OCI-LY7 (cell line): ENCODE results near the gene SLC16A8. TPM values are rescaled to one million over a fixed set of nuclear protein-coding genes. Genes with fewer than 3 reads are reported as not detected.

Experiments
- BruUV-seq: library from RNA; stranded (reverse); fragments of 400-500 nt; replicated peaks from 2 replicates; lab custom pipeline; 2021; lab: Mats Ljungman, UMichigan
- CTCF ChIA-PET: fragments of 300-600 bp; sonication (Branson Sonifier 250); formaldehyde crosslinking; loops from one replicate; lab custom pipeline; 2022; ENCODE audit warnings: antibody characterized with exemption; ENCODE audit not compliant: unreplicated experiment; lab: Charles Lee
- POLR2A ChIA-PET: fragments of 300-600 bp; sonication (Branson Sonifier 250); formaldehyde crosslinking; loops from one replicate; lab custom pipeline; 2022; ENCODE audit warnings: antibody characterized with exemption; lab: Charles Lee
- DNase-seq: peaks from one replicate; pipeline ENCODE4 v3.0.0-alpha.2; 2015; ENCODE audit warnings: low spot score
- H2AFZ ChIP-seq: fragments of 200-600 bp; sonication (generic), shearing (Covaris generic); 2 replicates; pipeline ENCODE4 v1.6.1; 2014; ENCODE audit warnings: mild to moderate bottlenecking, antibody characterized with exemption, low read length, moderate library complexity
- H3K27ac ChIP-seq: fragments of 200-600 bp; sonication (generic); 2 replicates; pipeline ENCODE4 v1.5.1; 2014; ENCODE audit warnings: mixed run types, low read depth, mild to moderate bottlenecking, moderate library complexity, low read length, inconsistent platforms; ENCODE audit not compliant: poor library complexity, severe bottlenecking
- H3K36me3 ChIP-seq: fragments of 200-600 bp; sonication (generic); 2 replicates; pipeline ENCODE4 v1.6.1; 2014; ENCODE audit warnings: mild to moderate bottlenecking, antibody characterized with exemption, low read length, moderate library complexity, mixed read lengths; ENCODE audit not compliant: insufficient read depth
- H3K4me1 ChIP-seq: fragments of 200-600 bp; sonication (generic); 2 replicates; pipeline ENCODE4 v1.5.1; 2014; ENCODE audit warnings: mild to moderate bottlenecking, low read length; ENCODE audit not compliant: insufficient read depth, poor library complexity, severe bottlenecking
- H3K4me2 ChIP-seq: fragments of 200-600 bp; sonication (generic); 2 replicates; pipeline ENCODE4 v1.6.1; 2014; ENCODE audit warnings: mild to moderate bottlenecking, low read length
- H3K4me3 ChIP-seq: fragments of 200-600 bp; sonication (generic); 2 replicates; pipeline ENCODE4 v1.5.1; 2014; ENCODE audit warnings: mild to moderate bottlenecking, low read depth, low read length; ENCODE audit not compliant: poor library complexity, severe bottlenecking
- H3K79me2 ChIP-seq: fragments of 200-600 bp; sonication (generic); 2 replicates; pipeline ENCODE4 v1.6.1; 2016; ENCODE audit warnings: low read depth, mild to moderate bottlenecking, low read length, moderate library complexity, mixed read lengths; ENCODE audit not compliant: insufficient read depth
- H3K9me2 ChIP-seq: fragments of 200-600 bp; sonication (generic); 2 replicates; pipeline ENCODE4 v1.6.1; 2016; ENCODE audit warnings: mild to moderate bottlenecking, low read length, mixed read lengths; ENCODE audit not compliant: insufficient read depth
- H3K9me3 ChIP-seq: fragments of 200-600 bp; sonication (generic); 2 replicates; pipeline ENCODE4 v1.6.1; 2014; ENCODE audit warnings: mild to moderate bottlenecking, mixed run types, low read length, mixed read lengths
- H4K20me1 ChIP-seq: fragments of 200-600 bp; sonication (generic); 2 replicates; pipeline ENCODE4 v1.6.1; 2014; ENCODE audit warnings: mild to moderate bottlenecking, antibody characterized with exemption, low read length, moderate library complexity, mixed read lengths; ENCODE audit not compliant: insufficient read depth
- EZH2phosphoT487 ChIP-seq: fragments of 200-600 bp; sonication (generic); IDR thresholded peaks from 2 replicates; pipeline ENCODE4 v1.6.1; 2018; ENCODE audit warnings: low read depth, borderline replicate concordance, mild to moderate bottlenecking, mixed run types, antibody characterized with exemption, low read length, moderate library complexity, mixed read lengths
- intact Hi-C: fragments of 100-400 bp; cut with micrococcal nuclease; formaldehyde crosslinking; loops from one replicate; pipeline ENCODE4 v1.10.0; 2022; ENCODE audit not compliant: unreplicated experiment
- total RNA-seq, 2 experiments: library from RNA; depleted of rRNA in 1 of 2; stranded (reverse); fragments of >200 nt in 1 of 2; shearing (Covaris generic) in 1 of 2; gene quantifications; 2 replicates each; pipeline ENCODE4 v1.2.3, GENCODE V29; 2014 to 2022
- TF ChIP-seq, protein P1 (sequence below): fragments of 200-600 bp; sonication (generic); conservative IDR thresholded peaks from 2 replicates; pipeline ENCODE4 v1.5.1; 2014; ENCODE audit warnings: mild to moderate bottlenecking, antibody characterized with exemption, low read length, moderate library complexity, mixed read lengths

SLC16A8 gene
- total RNA-seq, 2 experiments from 2014 or later: not detected

DNA sequence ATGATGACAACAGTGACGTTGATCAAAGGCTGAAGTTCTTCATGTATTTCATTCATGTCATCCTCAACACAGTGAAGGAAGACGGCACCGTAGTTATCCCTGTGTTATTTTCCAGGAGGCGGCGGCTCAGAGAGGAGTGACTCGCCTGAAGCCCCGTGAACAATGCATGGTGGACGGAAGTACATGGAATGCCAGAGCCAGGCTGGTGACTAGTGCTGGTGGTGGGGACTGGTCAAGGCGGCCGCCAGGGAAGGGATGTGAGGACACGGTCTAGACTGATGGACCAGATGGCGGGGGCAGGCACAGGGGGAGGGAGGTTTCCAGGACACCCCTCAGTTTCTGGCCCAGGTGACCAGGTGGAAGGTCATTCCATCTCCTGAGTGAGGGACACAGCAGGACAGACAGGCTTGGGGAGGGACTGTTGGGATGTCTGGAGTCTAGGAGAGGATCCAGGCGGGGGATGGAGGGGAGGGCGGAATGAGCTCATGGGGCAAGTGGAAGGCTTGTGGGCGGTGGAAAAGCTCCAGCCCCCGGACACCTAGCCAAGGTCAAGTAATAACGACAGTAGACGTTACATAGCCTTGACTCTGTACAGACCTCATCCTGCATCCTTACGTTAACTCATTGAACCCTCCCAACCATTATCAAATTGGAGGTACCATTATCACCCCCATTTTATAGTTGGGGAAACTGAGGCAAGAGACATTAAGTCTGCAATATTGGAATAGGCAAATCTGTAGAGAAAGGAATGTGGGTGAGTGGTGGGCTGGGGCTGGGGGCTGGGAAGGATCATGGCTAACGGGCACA, 42.8 kb downstream of the SLC16A8 start:
- Histone ChIP-seq H3K4me3 (no peak overlapping the region), H3K36me3 (no peaks in the 10 kb centered on the region), H3K27ac (no peak overlapping the region), H3K79me2 (no peaks in the 10 kb centered on the region), H3K9me3 (no peaks in the 10 kb centered on the region), H3K9me2 (no peaks in the 10 kb centered on the region), H3K4me1 (no peaks in the 10 kb centered on the region), H2AFZ (no peak overlapping the region), H3K4me2 (no peak overlapping the region), H4K20me1 (no peaks in the 10 kb centered on the region)
- no TSS peak for BruUV-seq
- no peak for DNase-seq
- intact Hi-C loops: no loop called here
- CTCF ChIA-PET: no interaction called here
- POLR2A ChIA-PET: no interaction called here
- TF ChIP-seq, protein P1, sequence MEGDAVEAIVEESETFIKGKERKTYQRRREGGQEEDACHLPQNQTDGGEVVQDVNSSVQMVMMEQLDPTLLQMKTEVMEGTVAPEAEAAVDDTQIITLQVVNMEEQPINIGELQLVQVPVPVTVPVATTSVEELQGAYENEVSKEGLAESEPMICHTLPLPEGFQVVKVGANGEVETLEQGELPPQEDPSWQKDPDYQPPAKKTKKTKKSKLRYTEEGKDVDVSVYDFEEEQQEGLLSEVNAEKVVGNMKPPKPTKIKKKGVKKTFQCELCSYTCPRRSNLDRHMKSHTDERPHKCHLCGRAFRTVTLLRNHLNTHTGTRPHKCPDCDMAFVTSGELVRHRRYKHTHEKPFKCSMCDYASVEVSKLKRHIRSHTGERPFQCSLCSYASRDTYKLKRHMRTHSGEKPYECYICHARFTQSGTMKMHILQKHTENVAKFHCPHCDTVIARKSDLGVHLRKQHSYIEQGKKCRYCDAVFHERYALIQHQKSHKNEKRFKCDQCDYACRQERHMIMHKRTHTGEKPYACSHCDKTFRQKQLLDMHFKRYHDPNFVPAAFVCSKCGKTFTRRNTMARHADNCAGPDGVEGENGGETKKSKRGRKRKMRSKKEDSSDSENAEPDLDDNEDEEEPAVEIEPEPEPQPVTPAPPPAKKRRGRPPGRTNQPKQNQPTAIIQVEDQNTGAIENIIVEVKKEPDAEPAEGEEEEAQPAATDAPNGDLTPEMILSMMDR: no peak
- TF ChIP-seq EZH2phosphoT487: no peak

DNA sequence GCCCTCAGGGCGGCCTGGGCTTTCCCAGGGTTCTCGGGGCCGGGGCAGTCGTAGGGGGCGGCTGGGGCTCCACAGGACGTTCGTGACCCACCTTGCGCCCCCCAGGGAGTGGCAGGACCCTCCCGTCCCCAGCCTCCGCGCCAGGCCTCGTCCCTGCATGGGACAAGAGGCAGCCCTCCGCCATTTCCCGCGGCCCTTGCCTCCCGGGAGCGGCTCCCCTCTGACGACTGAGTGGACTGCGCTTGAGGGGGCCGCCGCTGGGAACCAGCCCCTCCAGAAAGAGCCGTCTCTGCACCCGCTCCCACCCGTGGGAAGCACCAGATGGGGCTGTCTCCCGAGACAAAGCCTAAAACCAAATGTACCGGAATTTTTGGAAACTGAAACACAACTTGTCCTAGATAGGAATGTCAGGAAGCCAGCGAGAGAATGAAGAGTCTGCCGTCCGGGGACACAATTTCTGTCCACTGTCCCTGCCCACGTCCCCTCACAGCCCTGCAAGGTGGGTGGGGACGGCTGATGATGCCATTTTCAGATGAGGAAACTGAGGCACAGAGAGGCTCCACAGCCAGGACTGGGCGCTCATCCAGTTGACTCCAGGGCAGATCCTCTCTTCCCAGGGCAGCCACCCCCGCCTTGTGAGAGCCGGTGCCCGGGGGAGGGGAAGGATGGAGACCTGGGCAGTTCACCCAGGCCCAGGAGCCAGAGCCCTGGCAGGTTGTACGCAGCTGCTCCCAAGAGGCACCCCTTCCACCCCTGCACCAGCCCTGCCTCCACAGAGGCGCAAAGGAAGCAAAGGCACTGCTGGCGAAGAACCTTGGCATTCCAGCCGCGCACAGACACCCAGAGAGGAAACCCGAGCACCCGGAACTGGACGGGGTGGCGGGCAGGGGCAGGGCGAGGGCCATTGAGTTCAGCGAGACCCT, 44.8 kb downstream of the SLC16A8 start:
- DNase-seq: no peak
- H3K4me3 ChIP-seq: no peak overlapping the region
- no peak for TF ChIP-seq EZH2phosphoT487
- TF ChIP-seq, protein P1: no peak
- no peaks in the 10 kb centered on the region for H3K79me2 ChIP-seq
- intact Hi-C loops: no loop called here
- no peaks in the 10 kb centered on the region for H3K9me2 ChIP-seq
- no peak overlapping the region for H3K27ac ChIP-seq
- POLR2A ChIA-PET: no interaction called here
- no peak overlapping the region for H2AFZ ChIP-seq
- BruUV-seq: no TSS peak
- CTCF ChIA-PET: no interaction called here
- no peaks in the 10 kb centered on the region for H3K36me3 ChIP-seq
- no peak overlapping the region for H3K4me2 ChIP-seq
- peaks cover 12% of the 10 kb centered on the region for H3K4me1 ChIP-seq
- H4K20me1 ChIP-seq: no peaks in the 10 kb centered on the region
- H3K9me3 ChIP-seq: no peaks in the 10 kb centered on the region
